MG63 (cell line): ENCODE results near the gene LCE1F. TPM values are rescaled to one million over a fixed set of nuclear protein-coding genes. Genes with fewer than 3 reads are reported as not detected.

Source experiments
- DNase-seq: peaks from one replicate; pipeline ENCODE4 v3.0.0-alpha.2; 2020
- H3K27me3 ChIP-seq: fragments of 250-450 bp; sonication (Bioruptor Pico); 2 replicates; pipeline ENCODE4 v1.5.1; 2020; ENCODE audit warnings: mild to moderate bottlenecking, moderate library complexity
- H3K36me3 ChIP-seq: fragments of 250-450 bp; sonication (Bioruptor Pico); 2 replicates; pipeline ENCODE4 v1.5.1; 2020; ENCODE audit warnings: mild to moderate bottlenecking, moderate library complexity
- H3K4me3 ChIP-seq: fragments of 250-450 bp; sonication (Bioruptor Pico); 2 replicates; pipeline ENCODE4 v1.5.1; 2020; ENCODE audit warnings: mild to moderate bottlenecking, moderate library complexity
- H3K9me3 ChIP-seq: fragments of 250-450 bp; sonication (Bioruptor Pico); 2 replicates; pipeline ENCODE4 v1.5.1; 2020; ENCODE audit warnings: mild to moderate bottlenecking, moderate library complexity
- total RNA-seq: library from RNA; depleted of rRNA; stranded (reverse); fragments of >200 nt; shearing (Covaris generic); gene quantifications from 2 replicates; pipeline ENCODE4 v1.2.3, GENCODE V29; 2014; ENCODE audit warnings: low replicate concordance; rRNA removed

LCE1F gene
- not detected in 2 replicates for total RNA-seq

GRCh38 chr1:152774875-152775274 is at the start of gene LCE1F:
Gene LCE1F (plus strand): TSS chr1:152775140. CDS start chr1:152776372, 1,232 bp downstream.
- Histone ChIP-seq H3K4me3 (no peak within 1 kb of the TSS), H3K9me3 (no peaks in the 10 kb centered on the region), H3K36me3 (no peaks in the 10 kb centered on the region), H3K27me3 (no peaks in the 10 kb centered on the region)
- DNase-seq: no peak

DNA sequence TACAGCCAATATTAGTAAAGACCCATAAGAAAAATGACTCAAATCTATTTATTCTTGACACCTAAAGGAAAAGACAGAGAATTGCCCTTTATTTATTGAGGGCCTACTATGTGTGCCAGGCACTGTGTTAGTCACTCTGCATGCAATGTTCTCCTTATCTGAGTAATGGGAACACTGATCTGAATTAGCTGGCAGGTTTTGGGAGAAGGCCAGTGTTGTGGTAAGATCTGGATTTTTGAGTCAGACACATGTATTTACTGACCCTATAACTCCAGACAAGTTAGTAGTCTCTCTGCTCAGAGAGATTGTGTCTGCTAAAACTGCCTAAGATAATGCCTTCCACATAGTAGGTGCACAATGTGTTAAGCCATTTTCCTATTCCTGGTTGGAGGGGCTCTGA is 49.7 kb upstream of the LCE1F start:
- H3K36me3 ChIP-seq: no peaks in the 10 kb centered on the region
- DNase-seq: peak; percentile 32
- H3K4me3 ChIP-seq: no peak overlapping the region
- H3K9me3 ChIP-seq: no peaks in the 10 kb centered on the region
- no peaks in the 10 kb centered on the region for H3K27me3 ChIP-seq

DNA sequence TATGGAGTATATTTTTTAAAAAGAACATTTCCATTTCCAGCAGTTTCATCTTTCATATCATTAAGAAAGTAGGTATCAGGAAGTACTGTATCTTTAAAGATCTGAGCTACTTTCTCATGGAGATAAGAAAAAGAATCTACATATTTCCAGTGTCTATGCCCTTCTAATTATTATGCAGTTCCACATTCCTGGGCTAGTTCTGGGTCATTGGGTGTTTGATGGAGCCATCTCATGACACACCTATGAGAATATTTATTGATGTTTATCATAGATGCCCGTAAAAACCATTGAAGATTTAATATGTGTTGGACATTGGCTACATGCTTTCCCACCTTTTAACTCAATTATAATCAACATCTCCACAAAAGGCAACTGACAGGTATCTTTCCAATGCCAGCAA is 46.0 kb upstream of the LCE1F start:
- DNase-seq: no peak
- H3K27me3 ChIP-seq: no peaks in the 10 kb centered on the region
- no peaks in the 10 kb centered on the region for H3K9me3 ChIP-seq
- H3K36me3 ChIP-seq: no peaks in the 10 kb centered on the region
- no peak overlapping the region for H3K4me3 ChIP-seq

DNA sequence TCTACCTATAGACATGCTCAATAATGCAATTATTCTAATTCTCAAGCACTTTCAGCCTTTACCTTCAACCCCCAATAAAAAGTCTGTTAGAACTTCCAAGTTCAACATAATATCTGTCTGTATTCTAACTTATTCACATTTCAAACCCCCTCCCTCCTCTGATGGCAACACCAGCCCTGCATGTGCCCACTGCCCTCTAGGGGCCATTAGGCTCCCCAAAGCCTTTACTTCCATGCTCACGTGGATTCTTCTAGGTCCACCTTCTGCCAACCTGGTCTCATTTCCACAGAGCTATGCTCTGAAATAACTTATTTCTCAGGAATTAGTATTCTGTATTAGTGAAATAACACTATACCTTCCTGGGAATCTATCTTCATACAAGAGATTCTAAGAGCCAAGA is 39.3 kb upstream of the LCE1F start:
- no peaks in the 10 kb centered on the region for H3K36me3 ChIP-seq
- no peaks in the 10 kb centered on the region; the same call in 1 of the 2 replicates for H3K27me3 ChIP-seq
- no peak for DNase-seq

GRCh38 chr1:152737997-152738396 is 36.9 kb upstream of the LCE1F start:
- Histone ChIP-seq H3K27me3 (no peaks in the 10 kb centered on the region; the same call in 1 of the 2 replicates), H3K4me3 (no peak overlapping the region), H3K36me3 (no peaks in the 10 kb centered on the region), H3K9me3 (no peaks in the 10 kb centered on the region)
- no peak for DNase-seq

More for the DNA sequence above, 39.3 kb upstream of the LCE1F start:
- H3K9me3 ChIP-seq: no peaks in the 10 kb centered on the region
- H3K4me3 ChIP-seq: no peak overlapping the region

GRCh38 chr1:152739841-152740240 is 35.1 kb upstream of the LCE1F start:
- Histone ChIP-seq H3K9me3 (no peaks in the 10 kb centered on the region), H3K36me3 (no peaks in the 10 kb centered on the region), H3K27me3 (no peaks in the 10 kb centered on the region), H3K4me3 (no peak overlapping the region)
- no peak for DNase-seq

- DNase-seq: no peak
- no peaks in the 10 kb centered on the region for H3K9me3 ChIP-seq
- H3K36me3 ChIP-seq: no peaks in the 10 kb centered on the region
- no peaks in the 10 kb centered on the region for H3K27me3 ChIP-seq
- H3K4me3 ChIP-seq: no peak overlapping the region
These were observed 33.3 kb upstream of the LCE1F start for GRCh38 chr1:152741656-152742055.

- DNase-seq: no peak
- no peaks in the 10 kb centered on the region for H3K9me3 ChIP-seq
These were observed 31.4 kb upstream of the LCE1F start for GRCh38 chr1:152743371-152744145.

DNA sequence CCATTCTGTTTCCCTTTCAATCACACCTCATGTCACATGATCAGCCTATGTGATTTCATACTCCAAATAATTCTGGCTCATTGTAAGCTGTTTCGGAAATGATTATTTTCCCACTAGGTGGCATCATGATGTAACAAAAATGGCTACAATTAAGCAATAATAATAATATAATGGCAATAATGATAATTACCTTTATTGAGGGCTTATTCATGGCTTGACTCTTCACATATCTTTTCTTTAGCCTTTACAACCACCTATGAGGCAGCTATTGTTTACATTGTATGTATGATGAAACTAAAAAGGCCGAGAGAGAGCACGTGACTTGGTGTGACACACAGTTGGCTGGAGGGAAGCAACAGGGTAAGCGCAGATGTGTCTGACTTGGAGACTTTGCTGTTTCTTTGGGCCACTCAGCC is 29.6 kb upstream of the LCE1F start:
- Histone ChIP-seq H3K9me3 (no peaks in the 10 kb centered on the region), H3K27me3 (no peaks in the 10 kb centered on the region), H3K4me3 (no peak overlapping the region), H3K36me3 (no peaks in the 10 kb centered on the region)
- peak; percentile 19 for DNase-seq

More at GRCh38 chr1:152743371-152744145, 31.4 kb upstream of the LCE1F start:
- Histone ChIP-seq H3K4me3 (no peak overlapping the region), H3K36me3 (no peaks in the 10 kb centered on the region), H3K27me3 (no peaks in the 10 kb centered on the region)

GRCh38 chr1:152745765-152746444 is 29.0 kb upstream of the LCE1F start:
- H3K36me3 ChIP-seq: no peaks in the 10 kb centered on the region
- no peaks in the 10 kb centered on the region for H3K9me3 ChIP-seq
- H3K27me3 ChIP-seq: no peaks in the 10 kb centered on the region

DNA sequence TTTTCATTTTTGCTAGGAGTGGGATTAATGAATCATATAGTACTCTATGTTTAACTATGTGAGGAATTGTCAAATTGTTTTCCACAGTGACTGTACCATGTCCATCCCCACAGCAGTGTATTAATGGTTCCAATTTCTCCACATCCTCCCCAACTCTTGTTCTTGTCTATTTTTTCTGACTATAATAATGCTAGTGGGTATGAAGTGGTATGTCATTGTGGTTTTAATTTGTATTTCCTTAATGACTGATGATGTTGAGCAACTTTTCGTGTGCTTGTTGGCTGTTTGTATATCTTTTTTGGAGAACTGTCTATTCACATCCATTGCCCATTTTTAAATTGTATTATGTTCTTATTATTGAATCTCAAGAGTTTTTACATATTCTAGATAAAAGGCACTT is 27.1 kb upstream of the LCE1F start:
- H3K36me3 ChIP-seq: no peaks in the 10 kb centered on the region
- H3K9me3 ChIP-seq: no peaks in the 10 kb centered on the region
- H3K27me3 ChIP-seq: no peaks in the 10 kb centered on the region
- DNase-seq: no peak
- H3K4me3 ChIP-seq: no peak overlapping the region

More at GRCh38 chr1:152745765-152746444, 29.0 kb upstream of the LCE1F start:
- H3K4me3 ChIP-seq: no peak overlapping the region
- DNase-seq: no peak

GRCh38 chr1:152752225-152752624 is 22.7 kb upstream of the LCE1F start:
- Histone ChIP-seq H3K4me3 (no peak overlapping the region), H3K36me3 (no peaks in the 10 kb centered on the region), H3K27me3 (no peaks in the 10 kb centered on the region), H3K9me3 (no peaks in the 10 kb centered on the region)
- peak; percentile 73 for DNase-seq

DNA sequence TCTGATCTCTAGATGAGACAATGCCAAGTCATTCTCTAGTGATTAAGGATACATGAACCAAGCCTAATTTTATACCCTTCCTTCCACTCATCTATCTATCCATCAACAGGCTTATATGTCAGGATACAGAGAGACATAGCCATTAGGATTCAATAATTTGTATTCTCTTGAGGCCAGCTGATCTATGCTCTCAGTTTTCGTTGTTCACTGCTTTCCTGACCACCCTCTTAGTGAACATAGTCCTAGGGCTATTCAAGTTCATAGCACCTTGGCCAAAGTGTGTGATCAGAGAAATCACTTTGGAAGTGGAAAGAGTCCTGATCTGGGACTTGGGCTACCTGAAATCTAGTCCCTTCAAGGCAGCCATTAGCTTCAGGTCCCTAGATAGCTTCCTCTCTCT is 21.4 kb upstream of the LCE1F start:
- Histone ChIP-seq H3K4me3 (no peak overlapping the region), H3K9me3 (no peaks in the 10 kb centered on the region), H3K27me3 (no peaks in the 10 kb centered on the region), H3K36me3 (no peaks in the 10 kb centered on the region)
- no peak for DNase-seq

- Histone ChIP-seq H3K27me3 (no peaks in the 10 kb centered on the region), H3K9me3 (no peaks in the 10 kb centered on the region), H3K4me3 (no peak overlapping the region), H3K36me3 (no peaks in the 10 kb centered on the region)
- peak; percentile 53 for DNase-seq
These were observed 18.1 kb upstream of the LCE1F start for GRCh38 chr1:152756872-152757271.

DNA sequence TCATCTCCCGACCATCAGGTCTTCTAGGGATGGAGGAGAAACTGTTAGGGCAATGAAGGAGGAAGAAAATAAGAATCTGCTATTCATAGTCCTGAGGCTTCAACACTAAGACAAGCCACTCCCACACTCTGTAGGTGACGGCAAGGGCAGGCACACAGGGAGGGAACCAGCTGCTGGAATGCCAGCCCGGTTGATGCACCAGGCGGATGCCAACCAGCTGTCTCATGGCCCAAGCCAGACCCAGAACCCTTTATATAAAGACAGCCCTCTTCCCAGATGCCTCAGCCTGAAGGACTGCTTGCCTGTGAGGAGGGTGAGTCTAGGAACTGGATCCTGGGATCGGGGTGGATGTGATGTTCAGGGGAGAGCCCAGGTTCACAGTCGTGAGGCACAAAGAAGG is 17.2 kb upstream of the LCE1F start, which contains the start of gene KPRP:
KPRP (plus strand) TSS at position 279 of the 400 bp plus-strand sequence. CDS start 1,564 bp downstream, outside the sequence.
- Histone ChIP-seq H3K27me3 (no peaks in the 10 kb centered on the region), H3K4me3 (no peak within 1 kb of the TSS), H3K9me3 (no peaks in the 10 kb centered on the region), H3K36me3 (no peaks in the 10 kb centered on the region)
- DNase-seq: peak; percentile 25

- Histone ChIP-seq H3K4me3 (no peak overlapping the region), H3K27me3 (no peaks in the 10 kb centered on the region), H3K36me3 (no peaks in the 10 kb centered on the region), H3K9me3 (no peaks in the 10 kb centered on the region)
- no peak for DNase-seq
These were observed 16.3 kb upstream of the LCE1F start for GRCh38 chr1:152758636-152759035.

- H3K27me3 ChIP-seq: no peaks in the 10 kb centered on the region
- DNase-seq: no peak
- no peak overlapping the region for H3K4me3 ChIP-seq
- H3K36me3 ChIP-seq: no peaks in the 10 kb centered on the region
- H3K9me3 ChIP-seq: no peaks in the 10 kb centered on the region
These were observed 15.3 kb upstream of the LCE1F start for GRCh38 chr1:152759453-152760173.
